Measurements from ENCODE around the gene GFOD1.

The GFOD1 gene

GRCh38 chr6:13478525-13478966 lies 8.9 kb downstream of the GFOD1 start:
- FAIRE-seq (no peak), DNase-seq (ENCODE audit: insufficient read length, low spot score) (no peak)
- no peak for TF ChIP-seq CTCF (IDR thresholded peaks at IDR 0.05; ENCODE audit: insufficient read depth, missing control alignments)

GRCh38 chr6:13474787-13475186 lies 12.6 kb downstream of the GFOD1 start:
- TF ChIP-seq CTCF (IDR thresholded peaks at IDR 0.05; ENCODE audit: insufficient read depth, missing control alignments) = no peak

GRCh38 chr6:13474360-13474759 lies 13.0 kb downstream of the GFOD1 start:
- FAIRE-seq = no peak
- DNase-seq (ENCODE audit: insufficient read length, low spot score) = no peak
- no peak for TF ChIP-seq CTCF (IDR thresholded peaks at IDR 0.05; ENCODE audit: insufficient read depth, missing control alignments)

More at GRCh38 chr6:13474787-13475186, 12.6 kb downstream of the GFOD1 start:
- no peak for DNase-seq (ENCODE audit: insufficient read length, low spot score)
- FAIRE-seq = no peak

GRCh38 chr6:13473768-13474165 lies 13.6 kb downstream of the GFOD1 start:
- TF ChIP-seq CTCF (IDR thresholded peaks at IDR 0.05; ENCODE audit: insufficient read depth, missing control alignments) = no peak
- no peak for DNase-seq (ENCODE audit: insufficient read length, low spot score)
- no peak for FAIRE-seq

GRCh38 chr6:13472976-13473767 lies 14.2 kb downstream of the GFOD1 start:
- TF ChIP-seq CTCF (IDR thresholded peaks at IDR 0.05; ENCODE audit: insufficient read depth, missing control alignments) = no peak
- DNase-seq (ENCODE audit: insufficient read length, low spot score) = no peak
- FAIRE-seq = no peak

GRCh38 chr6:13472099-13472498 lies 15.3 kb downstream of the GFOD1 start:
- TF ChIP-seq CTCF (IDR thresholded peaks at IDR 0.05; ENCODE audit: insufficient read depth, missing control alignments) = no peak
- FAIRE-seq (no peak), DNase-seq (ENCODE audit: insufficient read length, low spot score) (no peak)

GRCh38 chr6:13471184-13471583 lies 16.2 kb downstream of the GFOD1 start:
- DNase-seq (ENCODE audit: insufficient read length, low spot score) (no peak), FAIRE-seq (no peak)
- TF ChIP-seq CTCF (IDR thresholded peaks at IDR 0.05; ENCODE audit: insufficient read depth, missing control alignments) = no peak

All from D721Med (cell line).